Jurkat, Clone E6-1 (cell line): ENCODE data around the gene ZNF146. TPM values are rescaled to one million over a fixed set of nuclear protein-coding genes. Genes with fewer than 3 reads are reported as not detected.
A peak's percentile ranks its signal among the peaks of the same experiment; 100 is the strongest.
"Not testable (repeated sequence)": the region's sequence is repeated elsewhere in the genome, so short reads cannot be mapped to it uniquely, and the experiment has no call there.

Experiments used
- DNase-seq: peaks from one replicate; pipeline ENCODE4 v3.0.0-alpha.2; 2011; ENCODE audit warnings: low read depth, low spot score
- H3K4me3 ChIP-seq: 2 replicates; pipeline ENCODE4 v1.5.1; 2011; ENCODE audit warnings: mild to moderate bottlenecking, low read length, control low read depth, moderate library complexity
- polyA plus RNA-seq: library from polyadenylated mRNA; unstranded; fragments of >200 nt; gene quantifications from one replicate; pipeline ENCODE4 v1.2.1, GENCODE V29; 2012; ENCODE audit warnings: missing spikeins; ENCODE audit not compliant: insufficient read length, insufficient read depth

ZNF146 gene
- 62.3 TPM for polyA plus RNA-seq

- H3K4me3 ChIP-seq: peak within 1 kb of the TSS; percentile 99
- peak; percentile 98 for DNase-seq
These were observed at the start of gene ZNF146, which contains the start of gene ZNF565 for GRCh38 chr19:36214386-36215275. ZNF146 (plus strand) TSS chr19:36215106; CDS start chr19:36236441, 21,335 bp downstream. ZNF565 (minus strand) TSS chr19:36214665; CDS start chr19:36201985, 12,680 bp downstream.

- H3K4me3 ChIP-seq: no peak overlapping the region
- no peak for DNase-seq
These were observed 45.7 kb upstream of the ZNF146 start for GRCh38 chr19:36169084-36169760.

GRCh38 chr19:36172852-36173251 is 42.1 kb upstream of the ZNF146 start:
- no peak overlapping the region for H3K4me3 ChIP-seq
- no peak for DNase-seq

- DNase-seq, H3K4me3 ChIP-seq: not testable (repeated sequence)
These were observed 41.1 kb upstream of the ZNF146 start for GRCh38 chr19:36173846-36174245.

DNA sequence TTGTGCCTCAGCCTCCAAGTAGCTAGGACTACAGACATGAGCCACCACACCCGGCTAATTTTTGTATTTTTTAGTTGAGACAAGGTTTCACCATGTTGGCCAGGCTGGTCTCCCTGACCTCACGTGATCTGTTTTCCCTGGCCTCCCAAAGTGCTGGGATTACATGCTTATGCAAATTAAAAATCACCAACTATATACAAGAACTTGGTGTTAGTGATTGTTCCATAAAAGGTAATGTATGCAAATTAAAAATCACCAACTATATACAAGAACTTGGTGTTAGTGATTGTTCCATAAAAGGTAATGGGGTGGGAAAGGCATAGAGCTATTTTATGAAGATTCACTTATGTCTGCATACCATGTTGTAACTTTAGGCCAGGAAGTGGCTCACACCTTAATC is 35.8 kb upstream of the ZNF146 start:
- not testable (repeated sequence) for DNase-seq, H3K4me3 ChIP-seq

- no peak for DNase-seq
- H3K4me3 ChIP-seq: no peak overlapping the region
These were observed 32.2 kb upstream of the ZNF146 start for GRCh38 chr19:36182612-36183244.

DNA sequence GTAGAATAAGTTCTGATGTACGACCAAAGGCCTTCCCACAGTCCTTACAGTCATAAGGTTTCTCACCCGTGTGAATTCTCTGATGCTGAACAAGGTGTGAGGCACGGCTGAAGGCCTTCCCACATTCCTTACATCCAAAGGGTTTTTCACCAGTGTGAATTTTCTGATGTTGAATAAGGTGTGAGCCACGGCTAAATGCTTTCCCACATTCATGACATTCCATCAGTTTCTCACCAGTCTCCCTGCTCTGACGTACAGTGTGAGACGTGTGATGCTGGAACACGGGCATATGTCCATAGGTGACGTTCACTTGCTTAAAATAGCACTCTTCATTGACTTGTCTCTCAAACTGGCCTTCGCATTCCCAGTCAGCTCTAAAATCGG is 31.7 kb upstream of the ZNF146 start:
- no peak for DNase-seq
- no peak overlapping the region for H3K4me3 ChIP-seq

- not testable (repeated sequence) for H3K4me3 ChIP-seq, DNase-seq
These were observed 28.2 kb upstream of the ZNF146 start for GRCh38 chr19:36186722-36187121.

DNA sequence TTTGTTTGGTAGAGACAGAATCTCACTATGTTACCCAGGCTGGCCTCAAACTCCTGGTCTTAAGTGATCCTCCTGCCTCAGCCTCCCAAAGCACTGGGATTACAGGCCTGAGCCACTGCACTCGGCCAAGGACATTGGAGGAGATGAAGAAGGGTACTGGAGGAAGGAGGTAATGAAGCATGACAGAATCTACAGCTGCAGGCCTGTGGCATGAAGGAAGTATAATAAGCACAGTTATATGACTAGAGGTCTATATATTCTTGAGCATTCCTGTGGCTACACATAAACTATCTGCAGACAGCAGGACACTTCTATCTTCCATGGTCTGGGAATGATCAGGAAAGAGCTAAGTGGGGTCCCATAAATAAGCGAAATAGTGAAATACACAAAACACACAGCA is 18.7 kb upstream of the ZNF146 start:
- DNase-seq: no peak
- no peak overlapping the region for H3K4me3 ChIP-seq

DNA sequence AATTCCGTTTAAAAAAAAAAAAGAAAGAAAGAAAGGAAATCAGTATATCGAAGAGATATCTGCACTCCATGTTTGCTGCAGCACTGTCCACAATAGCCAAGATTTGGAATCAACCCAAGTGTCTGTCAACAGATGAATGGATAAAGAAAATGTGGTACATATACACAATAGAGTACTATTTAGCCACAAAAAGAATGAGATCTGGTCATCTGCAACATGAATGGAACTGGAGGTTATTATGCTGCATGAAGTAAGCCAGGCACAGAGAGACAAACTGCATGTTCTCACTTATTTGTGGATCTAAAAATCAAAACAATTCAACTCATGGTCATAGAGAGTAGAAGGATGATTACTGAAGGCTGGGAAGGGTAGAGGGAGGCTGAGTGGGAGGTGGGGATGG is 16.8 kb upstream of the ZNF146 start:
- DNase-seq: no peak
- no peak overlapping the region for H3K4me3 ChIP-seq

DNA sequence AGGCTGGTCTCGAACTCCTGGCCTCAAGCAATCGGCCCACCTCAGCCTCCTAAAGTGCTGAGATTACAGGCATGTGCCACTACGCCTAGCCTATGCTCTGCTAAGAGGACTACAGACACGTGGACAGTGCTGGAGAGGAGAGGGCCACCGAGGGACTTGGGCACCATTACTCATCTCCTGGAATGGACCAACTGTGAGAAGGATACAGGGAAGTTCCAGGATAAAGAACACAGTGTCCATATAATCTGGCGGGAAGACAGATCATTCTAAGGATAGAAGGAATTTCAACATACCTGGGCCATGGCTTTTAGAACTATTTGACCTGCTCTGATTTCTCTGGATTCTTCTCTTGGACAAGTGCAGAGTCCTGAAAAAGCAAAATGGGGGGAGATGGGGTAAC is 13.2 kb upstream of the ZNF146 start:
- H3K4me3 ChIP-seq: no peak overlapping the region
- DNase-seq: no peak

DNA sequence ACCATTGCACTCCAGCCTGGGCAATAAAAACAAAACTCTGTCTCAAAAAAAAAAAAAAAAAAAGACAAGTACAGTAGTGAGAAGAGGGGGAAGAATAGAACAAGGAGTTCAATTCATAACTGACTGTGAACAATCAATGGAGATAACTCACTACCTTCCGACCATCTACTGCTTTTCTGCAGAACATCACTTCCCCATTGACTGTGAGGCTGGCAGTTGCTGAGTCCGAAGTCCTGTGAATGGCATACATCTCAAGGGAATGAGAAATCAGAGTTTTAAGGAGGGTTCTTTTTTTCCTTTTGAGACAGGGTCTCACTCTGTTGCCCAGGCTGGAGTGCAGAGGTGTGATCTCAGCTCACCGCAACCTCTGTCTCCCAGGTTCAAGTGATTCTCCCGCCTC is 11.6 kb upstream of the ZNF146 start:
- H3K4me3 ChIP-seq: no peak overlapping the region
- no peak for DNase-seq

- DNase-seq: no peak
These were observed 7.2 kb upstream of the ZNF146 start for GRCh38 chr19:36207605-36208252.

GRCh38 chr19:36209372-36209771 is 5.5 kb upstream of the ZNF146 start:
- H3K4me3 ChIP-seq: no peak overlapping the region
- no peak for DNase-seq

More at GRCh38 chr19:36207605-36208252, 7.2 kb upstream of the ZNF146 start:
- no peak overlapping the region for H3K4me3 ChIP-seq

- H3K4me3 ChIP-seq: no peak overlapping the region
- DNase-seq: no peak
These were observed 4.4 kb upstream of the ZNF146 start for GRCh38 chr19:36210497-36210896.

- no peak overlapping the region for H3K4me3 ChIP-seq
- no peak for DNase-seq
These were observed 2.0 kb upstream of the ZNF146 start for GRCh38 chr19:36212895-36213294.

DNA sequence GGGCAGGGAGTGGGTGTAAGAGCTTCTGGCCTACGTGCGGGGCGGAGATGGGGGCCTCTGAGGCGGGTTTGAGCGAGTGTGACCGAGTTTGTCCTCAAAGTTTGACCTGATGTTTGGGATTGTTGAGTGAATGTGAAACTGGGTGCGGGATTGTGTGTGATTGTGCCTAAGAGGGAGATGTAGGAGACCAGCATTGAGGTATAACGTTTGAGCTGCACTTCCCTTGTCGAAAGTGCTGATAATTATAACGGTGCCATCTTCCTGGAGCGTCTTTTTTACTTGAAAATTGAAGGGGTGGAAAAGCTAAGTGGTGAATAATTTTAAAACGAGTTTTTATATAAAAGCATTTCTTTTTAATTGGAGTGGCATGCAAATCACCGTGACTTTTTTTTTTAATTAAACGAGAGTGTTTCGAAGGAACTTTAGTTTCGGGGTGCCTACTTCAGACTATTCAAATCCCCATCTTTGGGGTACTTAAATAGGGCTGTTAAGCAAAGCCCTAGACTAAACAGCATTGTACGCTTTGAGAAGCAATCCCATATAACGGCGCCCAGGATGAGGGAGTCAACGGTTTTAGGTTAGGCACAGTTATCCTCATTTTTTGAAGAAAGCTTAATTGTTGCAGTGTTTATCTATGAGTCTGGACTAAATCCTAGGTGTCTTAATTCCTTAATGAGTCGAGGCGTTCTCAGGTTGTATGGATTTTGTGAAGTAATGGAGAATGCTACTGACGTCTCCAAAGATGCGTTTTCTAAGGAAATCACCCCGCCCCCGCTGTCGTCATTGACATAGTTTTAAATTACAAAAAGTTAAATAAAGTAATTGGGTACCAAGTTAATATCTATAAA is 594 bp downstream of the ZNF146 start:
- H3K4me3 ChIP-seq: peak overlapping the region; percentile 99
- DNase-seq: no peak

GRCh38 chr19:36221474-36221873 is 6.6 kb downstream of the ZNF146 start:
- H3K4me3 ChIP-seq: no peak overlapping the region
- no peak for DNase-seq
